ENCODE results near the gene C5AR2. TPM values are rescaled to one million over a fixed set of nuclear protein-coding genes. Genes with fewer than 3 reads are reported as not detected.
"Not testable (repeated sequence)": the region's sequence is repeated elsewhere in the genome, so short reads cannot be mapped to it uniquely, and the experiment has no call there.

C5AR2 gene
- total RNA-seq, 1 experiment from 2014 or later, result not detected

DNA sequence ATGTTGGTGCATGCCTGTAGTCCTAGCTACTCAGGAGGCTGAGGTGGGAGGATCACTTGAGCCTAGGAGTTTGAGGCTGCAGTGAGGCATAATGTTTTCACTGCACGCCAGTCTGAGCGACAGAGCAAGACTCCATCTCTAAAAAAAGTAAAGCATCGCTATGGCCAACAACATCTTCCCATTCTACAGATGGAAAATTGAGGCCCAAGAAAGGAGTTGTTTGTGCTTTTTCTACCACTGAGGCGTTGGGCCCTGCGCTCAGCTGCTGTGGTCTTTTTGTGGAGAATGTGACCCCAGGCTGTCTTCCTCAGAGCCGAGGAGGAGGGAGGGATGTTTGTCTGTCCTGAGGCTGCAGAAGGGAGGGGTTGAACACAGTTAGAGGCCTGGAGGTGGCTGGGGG, 485 bp upstream of the C5AR2 start:
- H3K27me3 ChIP-seq (ENCODE audit: low read length), result no peaks in the 10 kb centered on the region
- H3K27ac ChIP-seq (ENCODE audit: low read length), result no peak overlapping the region
- DNase-seq, result no peak
- H3K9me3 ChIP-seq (ENCODE audit: low read length), result no peaks in the 10 kb centered on the region
- no peaks in the 10 kb centered on the region for H3K79me2 ChIP-seq (ENCODE audit: low read length)
- no peaks in the 10 kb centered on the region for H3K9me2 ChIP-seq (replicated peaks; ENCODE audit: insufficient read depth, low read length)
- H2AFZ ChIP-seq (ENCODE audit: low read length), result no peak overlapping the region
- H3K4me2 ChIP-seq (ENCODE audit: low read depth, low read length, poor library complexity, severe bottlenecking), result no peak overlapping the region
- no peaks in the 10 kb centered on the region for H3K36me3 ChIP-seq (ENCODE audit: insufficient read depth, low read length)
- H3K4me1 ChIP-seq (ENCODE audit: low read length), result no peaks in the 10 kb centered on the region
- no peak overlapping the region for H3K4me3 ChIP-seq (ENCODE audit: low read length)
- H3K9ac ChIP-seq (ENCODE audit: low read length), result no peak overlapping the region
- H4K20me1 ChIP-seq (ENCODE audit: insufficient read depth, low read depth, low read length), result no peaks in the 10 kb centered on the region

DNA sequence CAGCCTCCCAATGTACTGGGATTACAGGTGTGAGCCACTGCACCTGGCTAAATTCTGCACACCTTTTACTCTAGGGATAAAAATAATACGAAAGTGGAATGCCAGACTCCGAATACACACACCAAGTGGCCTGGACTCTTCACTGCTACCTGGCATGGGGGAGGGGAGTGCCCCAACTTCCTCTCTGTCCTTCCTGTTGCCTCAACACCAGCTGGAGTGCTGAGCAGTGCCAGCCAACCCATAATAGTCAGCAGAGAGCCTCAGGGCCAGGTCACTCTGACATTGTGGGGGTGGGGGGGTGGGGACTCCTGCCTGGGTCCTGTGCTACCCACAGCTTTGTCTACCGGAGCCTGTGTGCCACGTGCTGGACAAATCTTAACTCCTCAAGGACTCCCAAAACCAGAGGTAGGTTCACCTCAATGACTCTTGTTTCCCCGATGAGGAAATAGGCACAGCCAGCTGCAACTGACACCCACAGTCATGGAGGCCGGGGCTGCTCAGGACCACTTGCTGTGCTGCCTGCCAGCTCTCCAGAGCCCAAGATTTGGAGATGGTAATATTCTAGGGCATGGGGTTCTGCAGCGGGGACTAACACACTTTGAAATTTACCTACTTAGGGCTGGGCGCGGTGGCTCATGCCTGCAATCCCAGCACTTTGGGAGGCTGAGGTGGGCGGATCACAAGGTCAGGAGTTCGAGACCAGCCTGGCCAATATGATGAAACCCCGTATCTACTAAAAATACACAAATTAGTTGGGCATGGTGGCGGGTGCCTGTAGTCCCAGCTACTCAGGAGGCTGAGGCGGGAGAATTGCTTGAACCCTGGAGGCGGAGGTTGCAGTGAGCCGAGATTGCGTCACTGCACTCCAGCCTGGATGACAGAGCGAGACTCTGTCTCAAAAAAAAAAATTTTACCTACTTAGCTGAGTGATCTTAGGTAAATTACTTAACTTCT, 5.1 kb downstream of the C5AR2 start:
- H2AFZ ChIP-seq (ENCODE audit: low read length); H3K36me3 ChIP-seq (ENCODE audit: insufficient read depth, low read length): not testable (repeated sequence)

DNA sequence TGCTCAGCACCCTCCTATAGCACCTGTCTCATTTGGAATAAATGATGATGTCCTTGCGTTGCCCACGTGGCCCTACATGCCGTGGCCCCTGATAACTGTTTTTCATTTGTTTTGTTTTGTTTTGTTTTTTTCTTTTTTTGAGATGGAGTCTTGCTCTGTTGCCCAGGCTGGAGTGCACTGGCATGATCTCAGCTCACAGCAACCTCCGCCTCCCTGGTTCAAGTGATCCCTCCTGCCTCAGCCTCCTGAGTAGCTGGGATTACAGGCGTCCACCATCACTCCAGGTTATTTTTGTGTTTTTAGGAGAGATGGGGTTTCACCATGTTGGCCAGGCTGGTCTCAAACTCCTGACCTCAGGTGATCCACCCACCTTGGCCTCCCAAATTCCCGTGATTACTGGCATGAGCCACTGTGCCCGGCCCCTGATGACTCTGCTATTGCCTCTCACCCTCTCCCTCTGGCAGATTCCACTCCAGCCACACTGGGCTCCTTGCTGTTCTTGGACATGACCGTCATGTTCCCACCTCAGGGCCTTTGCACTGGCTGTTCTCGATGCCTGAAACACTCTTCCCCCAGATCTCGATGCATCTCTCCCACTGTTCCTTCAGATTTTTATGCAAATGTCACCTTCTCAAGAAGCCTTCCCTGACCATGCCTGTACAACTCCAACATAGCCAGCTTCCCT, 7.4 kb downstream of the C5AR2 start:
- Histone ChIP-seq H3K4me3 (ENCODE audit: low read length) (no peak overlapping the region), H2AFZ (ENCODE audit: low read length) (no peak overlapping the region), H3K4me2 (ENCODE audit: low read depth, low read length, poor library complexity, severe bottlenecking) (no peak overlapping the region), H3K36me3 (ENCODE audit: insufficient read depth, low read length) (no peaks in the 10 kb centered on the region), H3K4me1 (ENCODE audit: low read length) (no peaks in the 10 kb centered on the region), H3K9ac (ENCODE audit: low read length) (no peak overlapping the region), H3K27ac (ENCODE audit: low read length) (no peak overlapping the region), H3K27me3 (ENCODE audit: low read length) (no peaks in the 10 kb centered on the region), H4K20me1 (ENCODE audit: insufficient read depth, low read depth, low read length) (no peaks in the 10 kb centered on the region), H3K9me2 (replicated peaks; ENCODE audit: insufficient read depth, low read length) (no peaks in the 10 kb centered on the region), H3K9me3 (ENCODE audit: low read length) (no peaks in the 10 kb centered on the region), H3K79me2 (ENCODE audit: low read length) (no peaks in the 10 kb centered on the region)
- DNase-seq, result no peak

More for the DNA sequence above, 5.1 kb downstream of the C5AR2 start:
- not testable (repeated sequence) for H3K4me1 ChIP-seq (ENCODE audit: low read length); H3K27ac ChIP-seq (ENCODE audit: low read length); H3K4me3 ChIP-seq (ENCODE audit: low read length); H3K9ac ChIP-seq (ENCODE audit: low read length); H3K4me2 ChIP-seq (ENCODE audit: low read depth, low read length, poor library complexity, severe bottlenecking); H3K9me2 ChIP-seq (replicated peaks; ENCODE audit: insufficient read depth, low read length); DNase-seq; H3K27me3 ChIP-seq (ENCODE audit: low read length); H3K79me2 ChIP-seq (ENCODE audit: low read length); H3K9me3 ChIP-seq (ENCODE audit: low read length); H4K20me1 ChIP-seq (ENCODE audit: insufficient read depth, low read depth, low read length)

DNA sequence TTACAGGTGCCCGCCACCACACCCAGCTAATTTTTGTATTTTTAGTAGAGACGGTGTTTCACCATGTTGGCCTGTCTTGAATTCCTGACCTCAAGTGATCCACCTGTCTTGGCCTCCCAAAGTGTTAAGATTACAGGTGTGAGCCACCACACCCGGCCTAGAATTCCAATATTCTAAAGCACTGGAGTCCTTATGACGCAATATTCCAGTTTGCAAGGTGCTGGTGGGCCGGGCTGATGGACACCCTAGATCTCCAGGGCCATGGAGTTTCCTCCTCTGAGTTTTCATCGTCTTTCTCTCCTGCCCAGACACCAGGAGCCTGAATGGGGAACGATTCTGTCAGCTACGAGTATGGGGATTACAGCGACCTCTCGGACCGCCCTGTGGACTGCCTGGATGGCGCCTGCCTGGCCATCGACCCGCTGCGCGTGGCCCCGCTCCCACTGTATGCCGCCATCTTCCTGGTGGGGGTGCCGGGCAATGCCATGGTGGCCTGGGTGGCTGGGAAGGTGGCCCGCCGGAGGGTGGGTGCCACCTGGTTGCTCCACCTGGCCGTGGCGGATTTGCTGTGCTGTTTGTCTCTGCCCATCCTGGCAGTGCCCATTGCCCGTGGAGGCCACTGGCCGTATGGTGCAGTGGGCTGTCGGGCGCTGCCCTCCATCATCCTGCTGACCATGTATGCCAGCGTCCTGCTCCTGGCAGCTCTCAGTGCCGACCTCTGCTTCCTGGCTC, 8.7 kb downstream of the C5AR2 start:
- H3K36me3 ChIP-seq (ENCODE audit: insufficient read depth, low read length), result no peaks in the 10 kb centered on the region
- H3K79me2 ChIP-seq (ENCODE audit: low read length), result no peaks in the 10 kb centered on the region
- no peak for DNase-seq
- no peak overlapping the region for H3K27ac ChIP-seq (ENCODE audit: low read length)
- H3K9me2 ChIP-seq (replicated peaks; ENCODE audit: insufficient read depth, low read length), result no peaks in the 10 kb centered on the region
- H3K9ac ChIP-seq (ENCODE audit: low read length), result no peak overlapping the region
- H3K27me3 ChIP-seq (ENCODE audit: low read length), result no peaks in the 10 kb centered on the region
- no peak overlapping the region for H3K4me3 ChIP-seq (ENCODE audit: low read length)
- H3K9me3 ChIP-seq (ENCODE audit: low read length), result no peaks in the 10 kb centered on the region
- H3K4me2 ChIP-seq (ENCODE audit: low read depth, low read length, poor library complexity, severe bottlenecking), result no peak overlapping the region
- H3K4me1 ChIP-seq (ENCODE audit: low read length), result no peaks in the 10 kb centered on the region
- H2AFZ ChIP-seq (ENCODE audit: low read length), result no peak overlapping the region
- H4K20me1 ChIP-seq (ENCODE audit: insufficient read depth, low read depth, low read length), result no peaks in the 10 kb centered on the region

DNA sequence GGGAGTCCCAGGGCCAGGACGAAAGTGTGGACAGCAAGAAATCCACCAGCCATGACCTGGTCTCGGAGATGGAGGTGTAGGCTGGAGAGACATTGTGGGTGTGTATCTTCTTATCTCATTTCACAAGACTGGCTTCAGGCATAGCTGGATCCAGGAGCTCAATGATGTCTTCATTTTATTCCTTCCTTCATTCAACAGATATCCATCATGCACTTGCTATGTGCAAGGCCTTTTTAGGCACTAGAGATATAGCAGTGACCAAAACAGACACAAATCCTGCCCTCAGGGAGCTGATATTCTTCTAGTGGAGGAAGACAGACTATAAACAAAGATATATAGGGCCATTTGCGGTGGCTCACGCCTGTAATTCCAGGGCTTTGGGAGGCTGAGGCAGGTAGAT, 9.8 kb downstream of the C5AR2 start:
- Histone ChIP-seq H3K27me3 (ENCODE audit: low read length) (no peaks in the 10 kb centered on the region), H3K4me1 (ENCODE audit: low read length) (peaks cover 4% of the 10 kb centered on the region; the same call in 1 of the 2 replicates), H3K79me2 (ENCODE audit: low read length) (no peaks in the 10 kb centered on the region), H3K9me2 (replicated peaks; ENCODE audit: insufficient read depth, low read length) (no peaks in the 10 kb centered on the region), H3K9ac (ENCODE audit: low read length) (no peak overlapping the region), H2AFZ (ENCODE audit: low read length) (no peak overlapping the region), H3K4me2 (ENCODE audit: low read depth, low read length, poor library complexity, severe bottlenecking) (no peak overlapping the region), H3K9me3 (ENCODE audit: low read length) (no peaks in the 10 kb centered on the region), H3K4me3 (ENCODE audit: low read length) (no peak overlapping the region), H3K36me3 (ENCODE audit: insufficient read depth, low read length) (no peaks in the 10 kb centered on the region), H3K27ac (ENCODE audit: low read length) (no peak overlapping the region), H4K20me1 (ENCODE audit: insufficient read depth, low read depth, low read length) (no peaks in the 10 kb centered on the region)
- DNase-seq, result no peak

DNA sequence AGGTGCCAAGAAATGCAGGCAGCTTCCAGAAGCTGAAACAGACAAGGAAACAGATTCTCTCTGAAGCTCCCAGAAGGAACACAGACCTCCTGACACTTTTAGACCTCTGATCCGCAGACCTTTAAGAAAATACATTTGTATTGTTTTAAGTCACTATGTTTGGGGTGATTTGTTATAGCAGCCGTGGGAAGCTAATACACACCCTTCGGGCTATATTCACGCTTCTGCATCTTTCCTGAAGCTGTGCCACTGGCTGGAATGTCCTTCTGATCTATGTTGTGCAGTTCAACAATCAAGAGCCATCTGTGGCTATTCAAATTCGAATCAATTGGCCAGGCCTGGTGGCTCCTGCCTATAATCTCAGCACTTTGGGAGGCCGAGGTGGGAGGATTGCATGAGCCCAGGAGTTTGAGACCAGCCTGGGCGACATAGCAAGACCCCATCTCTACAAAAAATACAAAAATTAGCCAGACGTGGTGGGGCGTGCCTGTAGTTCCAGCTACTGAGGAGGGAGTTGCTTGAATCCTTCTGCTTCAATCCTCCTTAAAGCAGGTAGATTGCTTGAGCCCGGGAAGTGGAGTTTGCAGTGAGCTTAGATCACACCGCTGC, 11.3 kb downstream of the C5AR2 start:
- H3K36me3 ChIP-seq (ENCODE audit: insufficient read depth, low read length), result no peaks in the 10 kb centered on the region
- no peaks in the 10 kb centered on the region for H3K9me2 ChIP-seq (replicated peaks; ENCODE audit: insufficient read depth, low read length)
- H3K4me2 ChIP-seq (ENCODE audit: low read depth, low read length, poor library complexity, severe bottlenecking), result no peak overlapping the region
- no peak overlapping the region for H3K27ac ChIP-seq (ENCODE audit: low read length)
- H3K9me3 ChIP-seq (ENCODE audit: low read length), result no peaks in the 10 kb centered on the region
- no peak overlapping the region for H2AFZ ChIP-seq (ENCODE audit: low read length)
- H3K79me2 ChIP-seq (ENCODE audit: low read length), result no peaks in the 10 kb centered on the region
- H3K4me1 ChIP-seq (ENCODE audit: low read length), result peaks cover 7% of the 10 kb centered on the region; the same call in 1 of the 2 replicates
- no peak overlapping the region for H3K9ac ChIP-seq (ENCODE audit: low read length)
- no peaks in the 10 kb centered on the region for H4K20me1 ChIP-seq (ENCODE audit: insufficient read depth, low read depth, low read length)
- no peaks in the 10 kb centered on the region for H3K27me3 ChIP-seq (ENCODE audit: low read length)
- no peak for DNase-seq
- H3K4me3 ChIP-seq (ENCODE audit: low read length), result no peak overlapping the region

DNA sequence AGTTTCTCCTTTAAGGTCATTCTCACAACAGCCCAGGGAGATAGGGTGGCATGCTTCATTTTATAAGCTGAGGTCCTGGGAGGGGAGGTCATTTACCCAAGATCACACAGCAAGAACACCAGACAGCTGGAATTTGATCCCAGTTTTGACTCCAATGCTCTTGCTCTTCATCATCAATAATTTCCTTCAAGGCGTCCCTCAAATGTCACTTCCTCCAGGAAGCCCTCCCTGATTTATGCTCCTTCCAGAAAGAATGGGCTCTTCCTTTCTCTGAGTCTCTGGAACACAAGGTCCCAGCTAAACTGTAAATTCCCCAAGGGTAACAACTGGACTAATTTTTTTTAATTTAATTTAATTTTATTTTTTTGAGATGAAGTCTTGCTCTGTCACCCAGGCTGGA, 12.4 kb downstream of the C5AR2 start:
- Histone ChIP-seq H4K20me1 (ENCODE audit: insufficient read depth, low read depth, low read length) (no peaks in the 10 kb centered on the region), H3K4me1 (ENCODE audit: low read length) (peaks cover 11% of the 10 kb centered on the region), H3K9me3 (ENCODE audit: low read length) (no peaks in the 10 kb centered on the region), H3K9ac (ENCODE audit: low read length) (no peak overlapping the region), H3K4me3 (ENCODE audit: low read length) (no peak overlapping the region), H3K27me3 (ENCODE audit: low read length) (no peaks in the 10 kb centered on the region), H3K79me2 (ENCODE audit: low read length) (peaks cover 3% of the 10 kb centered on the region), H3K9me2 (replicated peaks; ENCODE audit: insufficient read depth, low read length) (no peaks in the 10 kb centered on the region), H3K27ac (ENCODE audit: low read length) (no peak overlapping the region), H2AFZ (ENCODE audit: low read length) (no peak overlapping the region), H3K4me2 (ENCODE audit: low read depth, low read length, poor library complexity, severe bottlenecking) (no peak overlapping the region), H3K36me3 (ENCODE audit: insufficient read depth, low read length) (no peaks in the 10 kb centered on the region)
- no peak for DNase-seq

DNA sequence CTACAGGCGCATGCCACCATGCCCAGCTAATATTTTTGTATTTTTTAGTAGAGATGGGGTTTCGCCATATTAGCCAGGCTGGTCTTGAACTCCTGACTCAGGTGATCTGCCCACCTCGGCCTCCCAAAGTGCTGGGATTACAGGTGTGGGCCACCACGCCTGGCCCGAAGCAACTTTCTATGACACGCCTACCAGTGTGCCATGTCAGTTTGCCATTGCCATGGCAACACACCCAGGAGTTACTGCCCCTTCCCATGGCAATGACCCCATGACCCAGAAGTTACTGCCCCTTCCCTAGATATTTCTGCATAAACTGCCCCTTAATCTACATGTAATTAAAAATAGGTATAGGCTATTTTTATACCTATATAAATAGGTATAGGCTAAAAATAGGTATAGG, 14.0 kb downstream of the C5AR2 start:
- not testable (repeated sequence) for H3K9me2 ChIP-seq (replicated peaks; ENCODE audit: insufficient read depth, low read length); H3K27ac ChIP-seq (ENCODE audit: low read length); DNase-seq; H4K20me1 ChIP-seq (ENCODE audit: insufficient read depth, low read depth, low read length); H3K4me3 ChIP-seq (ENCODE audit: low read length); H3K27me3 ChIP-seq (ENCODE audit: low read length); H3K9me3 ChIP-seq (ENCODE audit: low read length); H3K36me3 ChIP-seq (ENCODE audit: insufficient read depth, low read length); H3K9ac ChIP-seq (ENCODE audit: low read length); H2AFZ ChIP-seq (ENCODE audit: low read length); H3K4me2 ChIP-seq (ENCODE audit: low read depth, low read length, poor library complexity, severe bottlenecking)
- peaks cover 18% of the 10 kb centered on the region for H3K79me2 ChIP-seq (ENCODE audit: low read length)
- H3K4me1 ChIP-seq (ENCODE audit: low read length), result peaks cover 23% of the 10 kb centered on the region
